T-helper 1 cell treated with Interleukin-12 subunit alpha and Interleukin-12 subunit beta and Interleukin-4 antibody, amounts not matched to agents 30 ng/mL and 1 ng/mL, for 36 hours (primary cell): ENCODE measurements around the gene TOR4A. TPM values are rescaled to one million over a fixed set of nuclear protein-coding genes. Genes with fewer than 3 reads are reported as not detected.

Experiments used
- intact Hi-C: fragments of 100-400 bp; cut with micrococcal nuclease; formaldehyde crosslinking; loops from one replicate; pipeline ENCODE4 v1.15.1; 2024
- total RNA-seq: library from RNA; stranded (reverse); gene quantifications from 2 replicates; pipeline ENCODE4 v1.2.3, GENCODE V29; 2022

TOR4A gene
- total RNA-seq, 1 donor from 2014 or later = 16.8 TPM

- intact Hi-C loops = no loop called here
Observed at GRCh38 chr9:137314561-137315560, 37.3 kb downstream of the TOR4A start.

DNA sequence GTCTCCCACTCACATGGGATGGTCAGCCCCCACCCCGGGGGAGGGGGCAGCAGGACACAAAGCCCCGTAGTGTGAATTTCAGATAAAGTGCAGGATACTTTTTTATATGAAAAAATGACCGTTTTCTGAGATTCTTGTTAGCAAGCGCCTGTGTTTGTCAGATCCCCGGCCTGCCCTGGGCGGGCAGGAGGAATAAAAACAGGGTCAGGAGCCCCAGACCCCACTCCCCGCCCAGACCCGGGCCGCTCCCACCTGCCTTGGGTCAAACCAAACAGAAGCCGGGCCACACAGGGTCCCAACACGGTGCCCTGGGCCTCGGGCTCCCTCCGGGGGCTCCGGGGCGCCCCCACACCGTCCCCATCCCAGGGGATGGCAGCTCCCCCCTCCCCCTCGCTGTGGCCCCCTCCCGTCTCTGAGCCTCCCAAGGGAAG, 38.1 kb downstream of the TOR4A start:
- intact Hi-C loops = no loop called here

DNA sequence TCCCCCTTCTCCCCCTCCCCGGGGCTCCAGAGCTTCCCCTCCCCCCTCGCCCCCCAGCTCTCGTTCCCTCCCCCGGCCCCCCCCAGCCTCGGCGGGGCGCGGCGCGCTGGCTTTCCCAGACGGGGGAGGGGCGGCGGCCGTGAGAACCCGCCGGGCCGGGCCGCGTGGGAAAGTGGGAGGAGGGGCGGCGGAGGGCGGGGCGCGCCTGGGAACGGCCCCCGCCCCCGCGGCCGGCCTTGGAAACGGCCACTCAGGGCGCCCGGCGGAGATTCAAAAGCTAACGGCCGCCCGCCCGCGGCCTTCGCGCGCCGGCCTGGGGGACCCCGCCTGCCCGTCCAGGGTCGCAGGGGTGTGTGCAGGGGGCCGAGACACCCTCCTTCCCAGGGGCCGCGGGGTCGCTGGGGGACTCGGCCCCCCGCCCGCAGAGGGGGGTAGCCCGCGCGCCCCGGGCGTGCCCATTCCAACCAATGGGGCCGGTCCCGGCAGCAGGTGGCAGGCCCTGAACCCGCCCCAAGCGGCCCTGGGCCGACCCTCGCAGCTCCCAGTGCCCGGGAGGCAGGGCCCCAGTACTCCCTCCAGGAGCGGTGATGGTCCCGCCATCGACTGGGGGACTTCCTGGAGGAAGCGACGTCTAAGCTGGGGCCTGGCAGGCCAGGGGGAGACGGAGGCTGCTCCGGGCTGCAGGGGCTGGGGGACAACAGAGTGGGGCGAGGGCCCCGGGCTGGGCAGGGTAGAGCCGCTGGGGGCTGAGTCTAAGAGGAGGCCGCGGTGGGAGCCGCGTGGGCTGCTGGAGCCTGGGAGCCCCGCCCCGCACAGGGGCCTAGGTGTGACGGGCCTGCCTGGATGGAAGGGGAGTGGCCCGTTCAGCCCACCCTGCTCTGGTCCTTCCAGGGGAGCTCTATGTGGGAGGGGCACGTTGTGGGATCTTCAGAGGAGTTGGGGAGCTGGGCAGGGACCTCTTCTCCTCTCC, 38.8 kb downstream of the TOR4A start:
- intact Hi-C loops = no loop called here

DNA sequence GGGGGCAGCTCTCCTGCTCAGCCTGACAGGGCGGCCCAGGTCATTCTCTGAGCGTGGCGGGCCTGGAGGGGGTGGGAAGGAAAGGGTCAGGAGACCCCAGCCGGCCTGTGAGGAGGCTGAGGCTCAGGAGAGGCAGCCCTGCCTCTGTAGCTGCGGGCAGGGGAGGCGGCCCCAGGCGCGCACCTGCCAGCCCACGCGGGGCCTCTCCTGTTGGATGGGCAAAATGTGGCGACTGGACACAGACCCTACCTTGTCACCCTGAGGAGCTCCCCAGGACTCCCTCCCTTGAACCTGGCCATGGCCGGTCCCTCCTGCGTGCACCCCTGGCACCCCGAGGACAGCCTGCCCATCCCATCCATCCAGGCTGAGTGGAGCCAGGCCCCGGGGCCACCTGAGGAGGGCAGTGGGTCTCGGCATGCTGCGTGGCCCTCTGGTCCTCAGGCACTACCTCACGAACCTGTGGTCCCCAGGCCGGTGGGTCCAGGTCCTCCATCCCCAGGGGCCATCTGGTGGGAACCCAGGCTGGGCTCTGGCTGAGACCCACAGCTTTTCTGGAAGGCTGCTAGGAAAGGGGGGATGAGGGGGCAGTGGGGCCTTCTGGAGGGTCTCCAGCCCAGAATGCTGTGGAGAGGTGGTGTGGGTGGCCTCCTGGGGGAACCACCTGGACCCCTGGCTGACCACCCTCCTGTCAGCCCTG, 39.6 kb downstream of the TOR4A start:
- intact Hi-C loops = no loop called here

GRCh38 chr9:137317718-137318511, 40.4 kb downstream of the TOR4A start:
- intact Hi-C loops = no loop called here

- intact Hi-C loops = no loop called here
Observed at GRCh38 chr9:137318602-137319001, 41.1 kb downstream of the TOR4A start.

- intact Hi-C loops = no loop called here
Observed at GRCh38 chr9:137319011-137319738, 41.6 kb downstream of the TOR4A start.

DNA sequence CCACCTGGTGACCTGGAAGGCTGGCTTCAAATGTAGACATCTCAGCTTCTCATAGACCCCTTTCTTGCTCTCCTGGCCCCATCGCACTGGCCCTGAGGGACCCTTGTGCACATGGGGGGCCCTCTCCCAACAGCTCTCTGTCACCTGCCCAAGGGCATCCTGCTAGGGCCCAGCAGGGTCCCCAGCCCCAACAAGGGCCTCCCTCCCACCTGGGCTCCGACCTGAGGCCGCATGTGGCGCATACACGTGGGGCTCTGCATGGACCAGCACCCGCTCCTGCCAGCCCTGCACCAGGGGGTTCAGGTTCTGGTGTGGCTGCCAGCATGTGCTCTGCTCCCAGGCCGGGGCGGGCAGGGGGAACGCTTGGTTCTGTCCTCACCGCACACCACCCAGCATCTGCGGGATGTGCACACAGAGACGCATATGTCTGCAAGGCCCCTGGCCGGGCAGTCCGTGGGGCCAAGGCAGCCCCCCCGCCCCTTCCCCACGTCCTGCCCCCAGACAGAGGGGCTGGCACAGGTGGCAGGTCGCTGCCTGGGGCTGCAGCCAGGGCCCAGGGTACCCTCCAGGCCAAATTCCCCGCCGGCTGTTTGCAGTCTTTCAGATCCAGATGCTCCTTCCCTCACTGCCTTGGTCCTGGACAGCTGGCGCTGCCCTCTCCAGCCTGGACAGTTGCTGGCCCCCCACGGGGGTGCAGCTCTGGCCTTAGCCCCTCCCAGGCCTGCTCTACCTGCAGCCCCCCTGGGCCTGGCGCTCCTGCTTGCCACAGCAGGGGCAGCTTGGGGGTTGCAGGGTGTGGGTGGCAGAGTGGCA, 42.4 kb downstream of the TOR4A start:
- intact Hi-C loops = no loop called here

- intact Hi-C loops = no loop called here
Observed at GRCh38 chr9:137320555-137321384, 43.2 kb downstream of the TOR4A start.

DNA sequence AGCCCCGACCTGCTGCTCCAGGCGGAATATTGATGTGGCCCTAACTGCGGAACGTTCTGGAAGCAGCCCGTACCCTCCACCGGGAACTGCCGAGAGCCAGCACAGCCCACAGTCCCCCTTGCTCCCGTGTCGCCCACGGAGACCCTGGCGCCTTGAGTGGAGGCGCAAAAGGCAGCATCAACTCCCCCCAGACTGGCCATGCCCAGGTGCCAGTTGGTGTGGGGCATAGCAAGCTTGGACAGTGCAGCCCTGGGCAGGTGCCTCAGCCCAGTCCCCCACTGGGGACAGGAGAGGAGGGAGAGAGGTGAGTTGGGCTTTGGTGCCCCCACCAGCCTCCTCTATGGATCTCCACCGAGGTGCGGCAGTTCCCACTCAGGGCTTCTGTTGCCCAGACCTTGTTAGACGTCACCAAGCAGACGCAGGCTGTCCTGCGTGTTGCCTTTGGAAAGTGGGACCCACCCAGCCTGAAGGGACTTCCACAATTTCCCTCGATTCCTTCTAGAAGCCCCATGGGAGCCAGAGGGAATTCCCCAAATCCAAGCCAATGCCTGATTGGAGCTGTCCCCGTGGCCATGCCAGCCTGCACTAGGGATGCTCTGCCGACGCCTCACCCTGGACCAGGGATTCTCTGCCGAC, 44.3 kb downstream of the TOR4A start:
- intact Hi-C loops = no loop called here

GRCh38 chr9:137323531-137324331, 46.2 kb downstream of the TOR4A start:
- intact Hi-C loops = no loop called here

GRCh38 chr9:137325124-137325523, 47.6 kb downstream of the TOR4A start:
- intact Hi-C loops = loop anchor here (5.0 kb wide), 1 partner anchor 478 kb away; the partner anchor contains the start of gene PHPT1

GRCh38 chr9:137325799-137326198, 48.3 kb downstream of the TOR4A start:
- intact Hi-C loops = loop anchor here (2.0 to 5.0 kb wide), 3 partner anchors 15 to 478 kb away; partner anchors contain the start of genes NRARP and PHPT1

- intact Hi-C loops = loop anchor here (2.0 to 5.0 kb wide), 3 partner anchors 16 to 479 kb away; partner anchors contain the start of genes NRARP and PHPT1
Observed at GRCh38 chr9:137326445-137327065, 49.0 kb downstream of the TOR4A start.

DNA sequence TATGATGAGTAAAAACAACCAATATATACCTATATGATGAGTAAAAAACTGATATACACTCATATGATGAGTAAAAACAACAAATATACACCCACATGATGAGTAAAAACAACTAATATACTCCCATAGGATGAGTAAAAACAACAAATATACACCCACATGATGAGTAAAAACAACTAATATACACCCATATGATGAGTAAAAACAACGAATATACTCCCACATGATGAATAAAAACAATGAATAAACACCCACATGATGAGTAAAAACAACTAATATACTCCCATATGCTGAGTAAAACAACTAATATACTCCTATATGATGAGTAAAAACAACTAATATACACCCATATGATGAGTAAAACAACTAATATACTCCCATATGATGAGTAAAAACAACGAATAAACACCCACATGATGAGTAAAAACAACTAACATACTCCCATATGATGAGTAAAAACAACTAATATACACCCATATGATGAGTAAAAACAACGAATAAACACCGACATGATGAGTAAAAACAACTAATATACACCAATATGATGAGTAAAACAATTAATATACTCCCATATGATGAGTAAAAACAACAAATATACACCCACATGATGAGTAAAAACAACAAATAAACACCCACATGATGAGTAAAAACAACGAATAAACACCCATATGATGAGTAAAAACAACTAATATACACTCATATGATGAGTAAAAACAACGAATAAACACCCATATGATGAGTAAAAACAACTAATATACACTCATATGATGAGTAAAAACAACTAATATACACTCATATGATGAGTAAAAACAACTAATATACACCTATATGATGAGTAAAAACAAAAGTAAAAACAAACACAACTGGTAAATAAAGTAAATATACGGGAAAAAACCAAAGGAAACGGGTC, 50.4 kb downstream of the TOR4A start:
- intact Hi-C loops = loop anchor here (2.0 to 5.0 kb wide), 3 partner anchors 17 to 481 kb away; partner anchors contain the start of genes NRARP and PHPT1
